ENCODE results near the gene HAUS7. TPM values are rescaled to one million over a fixed set of nuclear protein-coding genes. Genes with fewer than 3 reads are reported as not detected.

The HAUS7 gene
- total RNA-seq, 1 experiment from 2014 or later: 29.3 TPM

- no peak for DNase-seq
- H3K27ac ChIP-seq: no peak overlapping the region
- no peaks in the 10 kb centered on the region for H3K36me3 ChIP-seq (ENCODE audit: low read depth)
- H3F3A ChIP-seq (ENCODE audit: insufficient read depth, low read depth): no peaks in the 10 kb centered on the region
- ChIA-PET CTCF (interaction anchor here (0.6 kb wide), 1 partner anchor 535 kb away, joined by 11 read pairs; no protein-coding TSS in a partner anchor), POLR2A (ENCODE audit: unreplicated experiment) (no interaction called here)
- H3K4me1 ChIP-seq (replicated peaks; ENCODE audit: insufficient read depth): no peaks in the 10 kb centered on the region
- H3K4me2 ChIP-seq: no peak overlapping the region
- H3K4me3 ChIP-seq: no peak overlapping the region
- intact Hi-C loops (cut with micrococcal nuclease; ENCODE audit: unreplicated experiment): no loop called here
- H3K79me2 ChIP-seq (ENCODE audit: low read depth): no peaks in the 10 kb centered on the region
- no peaks in the 10 kb centered on the region for H3K9me2 ChIP-seq (ENCODE audit: insufficient read depth)
- BruUV-seq (replicated peaks): no TSS peak
- H4K20me1 ChIP-seq (ENCODE audit: insufficient read depth): no peaks in the 10 kb centered on the region
- H2AFZ ChIP-seq: no peak overlapping the region
- peaks cover 22% of the 10 kb centered on the region; the same call in 1 of the 2 replicates for H3K27me3 ChIP-seq (ENCODE audit: insufficient read depth, low read depth)
- no peaks in the 10 kb centered on the region for H3K9me3 ChIP-seq (ENCODE audit: insufficient read depth, low read depth)
- TF ChIP-seq CTCF (conservative IDR thresholded peaks at IDR 0.05): no peak
These were observed 6.4 kb upstream of the HAUS7 start for GRCh38 chrX:153476666-153477363.

GRCh38 chrX:153475751-153476281 lies 5.4 kb upstream of the HAUS7 start:
- Histone ChIP-seq H3K27ac (no peak overlapping the region), H3K4me1 (replicated peaks; ENCODE audit: insufficient read depth) (no peaks in the 10 kb centered on the region), H3K9me3 (ENCODE audit: insufficient read depth, low read depth) (no peaks in the 10 kb centered on the region), H3K36me3 (ENCODE audit: low read depth) (no peaks in the 10 kb centered on the region), H4K20me1 (ENCODE audit: insufficient read depth) (no peaks in the 10 kb centered on the region), H3K79me2 (ENCODE audit: low read depth) (no peaks in the 10 kb centered on the region), H2AFZ (no peak overlapping the region), H3K27me3 (ENCODE audit: insufficient read depth, low read depth) (peaks cover 22% of the 10 kb centered on the region; the same call in 1 of the 2 replicates), H3K4me3 (no peak overlapping the region), H3K4me2 (no peak overlapping the region), H3K9me2 (ENCODE audit: insufficient read depth) (no peaks in the 10 kb centered on the region), H3F3A (ENCODE audit: insufficient read depth, low read depth) (no peaks in the 10 kb centered on the region)
- no peak for TF ChIP-seq EZH2 (IDR thresholded peaks at IDR 0.05; ENCODE audit: low read depth)
- TF ChIP-seq CTCF (conservative IDR thresholded peaks at IDR 0.05): no peak
- ChIA-PET POLR2A (ENCODE audit: unreplicated experiment) (no interaction called here), CTCF (no interaction called here)
- BruUV-seq (replicated peaks): no TSS peak
- intact Hi-C loops (cut with micrococcal nuclease; ENCODE audit: unreplicated experiment): no loop called here
- no peak for DNase-seq

GRCh38 chrX:153475271-153475670 lies 4.9 kb upstream of the HAUS7 start:
- no peak for TF ChIP-seq CTCF (conservative IDR thresholded peaks at IDR 0.05)
- Histone ChIP-seq H3F3A (ENCODE audit: insufficient read depth, low read depth) (no peaks in the 10 kb centered on the region), H2AFZ (no peak overlapping the region), H3K9me3 (ENCODE audit: insufficient read depth, low read depth) (no peaks in the 10 kb centered on the region), H3K36me3 (ENCODE audit: low read depth) (no peaks in the 10 kb centered on the region), H3K4me1 (replicated peaks; ENCODE audit: insufficient read depth) (no peaks in the 10 kb centered on the region), H3K9me2 (ENCODE audit: insufficient read depth) (no peaks in the 10 kb centered on the region), H3K4me2 (no peak overlapping the region), H3K27ac (no peak overlapping the region), H3K4me3 (no peak overlapping the region), H3K79me2 (ENCODE audit: low read depth) (no peaks in the 10 kb centered on the region), H4K20me1 (ENCODE audit: insufficient read depth) (no peaks in the 10 kb centered on the region), H3K27me3 (ENCODE audit: insufficient read depth, low read depth) (peaks cover 22% of the 10 kb centered on the region; the same call in 1 of the 2 replicates)
- CTCF ChIA-PET: no interaction called here
- BruUV-seq (replicated peaks): no TSS peak
- intact Hi-C loops (cut with micrococcal nuclease; ENCODE audit: unreplicated experiment): no loop called here
- DNase-seq: no peak
- POLR2A ChIA-PET (ENCODE audit: unreplicated experiment): no interaction called here
